Lower leg skin (tissue), 4 donors: ENCODE measurements around the gene SNX5. TPM values are rescaled to one million over a fixed set of nuclear protein-coding genes. Genes with fewer than 3 reads are reported as not detected.

ENCODE experiments used
- DNase-seq, 2 donors: peaks; one replicate each; pipeline ENCODE4 v3.0.0-alpha.2; 2019; ENCODE audit warnings: low spot score in 2 of 2
- H3K4me3 ChIP-seq: fragments of 200-600 bp; sonication (generic); 2 replicates; pipeline ENCODE4 v1.5.1; 2017; ENCODE audit warnings: mild to moderate bottlenecking, low read depth; ENCODE audit not compliant: poor library complexity, severe bottlenecking
- CTCF ChIP-seq, 3 donors: fragments of 450-650 bp; IDR thresholded peaks; one replicate each; pipeline ENCODE4 v1.5.1; 2016; ENCODE audit warnings: antibody characterized with exemption in 3 of 3, mild to moderate bottlenecking in 3 of 3, moderate library complexity in 2 of 3
- POLR2A ChIP-seq, 2 donors: fragments of 450-650 bp; IDR thresholded peaks; one replicate each; pipeline ENCODE4 v1.6.1; 2016 to 2017; ENCODE audit warnings: antibody characterized with exemption in 2 of 2, mild to moderate bottlenecking in 1 of 2, moderate library complexity in 1 of 2
- WGBS, 2 donors: methylation state at CpG; one replicate each; pipeline ENCODE4 v1.1.5; 2018; 5-methylcytosine and 5-hydroxymethylcytosine counted together
- intact Hi-C: fragments of 100-400 bp; cut with DNase I; formaldehyde crosslinking; loops from one replicate; pipeline ENCODE4 v1.15.0; 2023; ENCODE audit warnings: low total_unique reads
- total RNA-seq, 4 donors: library from RNA; depleted of rRNA; stranded (reverse); fragments of >200 nt; gene quantifications; one replicate each; pipeline ENCODE4 v1.1.0, GENCODE V29; 2016

SNX5 gene
- total RNA-seq, 4 donors from 2014 or later = 44.6 to 70.7 (median 66.0) TPM

GRCh38 chr20:17893445-17893844, 75.1 kb downstream of the SNX5 start:
- H3K4me3 ChIP-seq = no peak overlapping the region
- no peak for DNase-seq
- intact Hi-C loops = loop anchor here (10.0 kb wide), 1 partner anchor 389 kb away; no protein-coding TSS in a partner anchor
- whole genome bisulfite sequencing, 2 donors = 85 to 86% methylated on average over 3 of the region's 3 CpGs
- TF ChIP-seq CTCF (IDR thresholded peaks at IDR 0.05) (no peak), POLR2A (IDR thresholded peaks at IDR 0.05) (no peak)

GRCh38 chr20:17892189-17892938, 76.2 kb downstream of the SNX5 start:
- TF ChIP-seq CTCF (IDR thresholded peaks at IDR 0.05) (no peak), POLR2A (IDR thresholded peaks at IDR 0.05) (no peak)
- DNase-seq = no peak
- intact Hi-C loops = loop anchor here (10.0 kb wide), 1 partner anchor 388 kb away; no protein-coding TSS in a partner anchor
- H3K4me3 ChIP-seq = no peak overlapping the region
- WGBS, 2 donors = 75% methylated on average over 2 of the region's 2 CpGs

Other genes with a start within 250 kb of the SNX5 start
- 10 to 100 TPM; 21.9 to 36.3 (median 33.5) TPM for gene MGME1, start 224 bp upstream of the SNX5 start, total RNA-seq
- 10 to 100 TPM; 22.9 to 46.6 (median 31.4) TPM for gene OVOL2, start 89.1 kb upstream of the SNX5 start, total RNA-seq
- gene KAT14, start 169.1 kb upstream of the SNX5 start, total RNA-seq = 10 to 100 TPM; 11.0 to 21.9 (median 14.6) TPM
- gene PET117, start 169.1 kb upstream of the SNX5 start, total RNA-seq = 10 to 100 TPM; 11.5 to 14.7 (median 13.3) TPM